ENCODE data around the gene CYP2W1.

Gene CYP2W1

DNA sequence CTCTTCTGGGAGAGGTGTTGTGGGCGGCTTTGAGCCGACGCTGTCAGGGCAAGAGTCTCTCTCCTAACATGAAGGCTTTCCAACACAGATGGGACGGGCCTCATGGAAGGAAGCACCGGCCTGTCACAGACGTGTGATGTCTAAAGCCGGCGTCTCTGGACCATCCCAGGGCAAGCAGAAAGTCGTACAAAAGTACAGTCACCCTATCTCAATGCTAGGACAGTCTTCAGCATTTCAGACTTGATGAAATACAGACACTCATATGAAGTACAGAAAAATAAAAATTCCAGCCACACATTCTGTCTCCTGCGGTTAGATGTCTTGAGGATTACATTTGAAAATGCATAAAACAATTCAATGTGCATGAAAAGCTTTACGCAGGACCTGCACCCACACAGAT is 30.6 kb downstream of the CYP2W1 start:
- no peak overlapping the region for H3K14ac ChIP-seq (ENCODE audit: low read length)
- peaks cover 11 to 24% of the 10 kb centered on the region in 2 experiments for H3K4me1 ChIP-seq (ENCODE audit: control insufficient read depth in 1 of 2, insufficient read depth in 2 of 2, low read length in 2 of 2)
- DNase-seq: no peak
- H3K9ac ChIP-seq (ENCODE audit: low read length): no peak overlapping the region
- H4K91ac ChIP-seq (ENCODE audit: low read depth, low read length): no peak overlapping the region
- no peak overlapping the region for H3K18ac ChIP-seq (ENCODE audit: low read length)
- H4K8ac ChIP-seq (ENCODE audit: low read depth, low read length): no peak overlapping the region
- H4K12ac ChIP-seq (ENCODE audit: low read depth, low read length): no peak overlapping the region
- H3K27ac ChIP-seq (ENCODE audit: low read depth, low read length): no peak overlapping the region
- peaks cover 15 to 23% of the 10 kb centered on the region in 2 experiments for H3K36me3 ChIP-seq (ENCODE audit: control insufficient read depth in 1 of 2, insufficient read depth in 2 of 2, low read length in 2 of 2)
- H3K4ac ChIP-seq (ENCODE audit: low read depth, low read length): no peak overlapping the region
- H3K79me2 ChIP-seq (ENCODE audit: control insufficient read depth, insufficient read depth, low read length, poor library complexity): no peaks in the 10 kb centered on the region
- no peak overlapping the region for H2BK12ac ChIP-seq (ENCODE audit: low read length)
- no peak overlapping the region for H2BK120ac ChIP-seq (ENCODE audit: insufficient read depth, low read length, poor library complexity)
- no peak overlapping the region for H2BK5ac ChIP-seq (ENCODE audit: low read depth, low read length, poor library complexity)
- H2AK5ac ChIP-seq (ENCODE audit: low read length): no peak overlapping the region
- H3K79me1 ChIP-seq (ENCODE audit: low read length): no peaks in the 10 kb centered on the region
- H3K23ac ChIP-seq (ENCODE audit: low read length): no peak overlapping the region
- H3K27me3 ChIP-seq (ENCODE audit: insufficient read depth, low read length): no peaks in the 10 kb centered on the region
- no peak overlapping the region for H2AFZ ChIP-seq (ENCODE audit: insufficient read depth, low read length, poor library complexity)
- peaks cover 6% of the 10 kb centered on the region for H3K9me3 ChIP-seq (ENCODE audit: insufficient read depth, low read depth, low read length)
- no CpG with 5 or more reads among the region's 11 CpGs for WGBS (ENCODE audit: extremely low coverage, insufficient coverage, insufficient read length)
- no peak overlapping the region for H3K4me3 ChIP-seq (ENCODE audit: low read depth, low read length)
- no peak overlapping the region for H3K4me2 ChIP-seq (ENCODE audit: low read length)

DNA sequence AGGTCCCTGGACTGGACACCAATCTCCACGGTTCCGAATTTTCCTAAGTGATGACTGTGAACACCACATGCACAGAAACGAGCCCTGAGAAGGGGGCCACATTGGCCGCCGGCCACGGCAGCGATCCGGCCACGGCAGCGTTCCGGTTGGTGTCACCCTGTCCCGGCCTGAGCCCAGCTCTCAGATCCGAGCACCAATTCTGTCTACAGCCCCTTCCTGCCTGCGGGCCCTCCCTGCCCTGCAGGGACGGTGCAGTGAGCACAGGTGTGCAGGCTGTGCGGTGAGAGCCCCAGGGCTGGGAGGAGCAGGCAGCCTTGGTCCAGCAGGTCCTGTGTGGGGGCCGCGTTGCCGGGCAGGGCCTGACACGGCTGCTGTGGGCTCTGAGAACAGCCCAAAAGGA is 31.7 kb downstream of the CYP2W1 start:
- Histone ChIP-seq H2BK5ac (ENCODE audit: low read depth, low read length, poor library complexity) (no peak overlapping the region), H3K4me3 (ENCODE audit: low read depth, low read length) (no peak overlapping the region), H3K36me3 (ENCODE audit: control insufficient read depth in 1 of 2, insufficient read depth in 2 of 2, low read length in 2 of 2) (peaks cover 9 to 16% of the 10 kb centered on the region in 2 experiments), H4K8ac (ENCODE audit: low read depth, low read length) (no peak overlapping the region), H3K4me2 (ENCODE audit: low read length) (no peak overlapping the region), H2AK5ac (ENCODE audit: low read length) (no peak overlapping the region), H3K4me1 (ENCODE audit: control insufficient read depth in 1 of 2, insufficient read depth in 2 of 2, low read length in 2 of 2) (peaks cover 11 to 24% of the 10 kb centered on the region in 2 experiments), H3K14ac (ENCODE audit: low read length) (no peak overlapping the region), H3K4ac (ENCODE audit: low read depth, low read length) (no peak overlapping the region), H3K18ac (ENCODE audit: low read length) (no peak overlapping the region), H3K79me1 (ENCODE audit: low read length) (no peaks in the 10 kb centered on the region), H3K9me3 (ENCODE audit: insufficient read depth, low read depth, low read length) (peaks cover 3% of the 10 kb centered on the region), H2BK120ac (ENCODE audit: insufficient read depth, low read length, poor library complexity) (no peak overlapping the region), H3K23ac (ENCODE audit: low read length) (no peak overlapping the region), H4K91ac (ENCODE audit: low read depth, low read length) (no peak overlapping the region), H3K27me3 (ENCODE audit: insufficient read depth, low read length) (no peaks in the 10 kb centered on the region), H2AFZ (ENCODE audit: insufficient read depth, low read length, poor library complexity) (no peak overlapping the region), H4K12ac (ENCODE audit: low read depth, low read length) (no peak overlapping the region), H3K9ac (ENCODE audit: low read length) (no peak overlapping the region), H2BK12ac (ENCODE audit: low read length) (no peak overlapping the region), H3K27ac (ENCODE audit: low read depth, low read length) (no peak overlapping the region), H3K79me2 (ENCODE audit: control insufficient read depth, insufficient read depth, low read length, poor library complexity) (no peaks in the 10 kb centered on the region)
- no CpG with 5 or more reads among the region's 20 CpGs for WGBS (ENCODE audit: extremely low coverage, insufficient coverage, insufficient read length)
- DNase-seq: peak; percentile 54 to 70

DNA sequence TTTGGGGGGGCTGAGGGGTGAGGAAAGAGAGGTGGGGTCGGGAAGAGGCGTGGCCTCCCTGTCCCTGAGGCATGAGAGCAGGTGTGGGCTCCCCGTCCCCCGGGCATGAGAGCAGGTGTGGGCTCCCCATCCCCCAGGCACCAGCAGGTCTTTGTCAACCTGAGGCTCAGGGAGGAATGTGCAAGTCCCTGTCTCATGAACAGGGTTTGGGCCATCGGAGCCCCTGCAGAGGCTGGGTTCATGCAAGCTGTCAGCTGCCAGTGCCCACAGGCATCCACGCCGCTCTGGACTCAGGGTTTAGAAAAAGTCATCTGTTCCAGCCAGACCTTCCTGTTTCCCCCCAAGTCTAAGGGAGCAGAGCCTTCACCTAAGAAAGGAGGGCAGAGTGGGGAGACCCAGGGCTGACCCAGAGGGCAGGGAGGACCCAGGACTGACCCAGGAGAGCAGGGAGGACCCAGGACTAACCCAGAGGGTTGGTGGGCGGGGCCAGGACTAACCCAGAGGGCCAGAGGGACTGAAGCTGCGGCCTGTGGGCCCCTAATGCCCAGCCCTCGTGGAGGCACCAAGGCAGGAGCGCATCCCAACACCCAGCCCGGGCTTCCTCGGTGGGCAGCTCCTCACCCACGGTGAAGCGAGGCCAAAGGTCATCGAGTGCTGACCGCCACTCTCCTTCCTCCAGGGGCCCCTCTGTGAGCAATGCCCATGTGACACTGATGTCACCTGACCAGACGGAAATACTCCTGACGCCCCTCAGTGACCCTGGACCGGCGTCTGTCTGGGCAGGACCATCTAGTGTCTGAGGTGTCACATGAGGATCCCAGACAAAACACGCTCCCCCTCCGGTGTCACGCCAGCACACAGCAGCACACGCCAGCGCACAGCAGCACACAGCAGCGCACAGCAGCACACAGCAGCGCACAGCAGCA is 32.5 kb downstream of the CYP2W1 start:
- H3K4me3 ChIP-seq (ENCODE audit: low read depth, low read length): no peak overlapping the region
- H3K18ac ChIP-seq (ENCODE audit: low read length): peak overlapping the region; percentile 28
- H2AFZ ChIP-seq (ENCODE audit: insufficient read depth, low read length, poor library complexity): no peak overlapping the region
- peak overlapping the region; percentile 7 for H2AK5ac ChIP-seq (ENCODE audit: low read length)
- H3K14ac ChIP-seq (ENCODE audit: low read length): no peak overlapping the region
- H3K4me1 ChIP-seq (ENCODE audit: control insufficient read depth in 1 of 2, insufficient read depth in 2 of 2, low read length in 2 of 2): peaks cover 11 to 24% of the 10 kb centered on the region in 2 experiments
- peak overlapping the region; percentile 28 for H4K91ac ChIP-seq (ENCODE audit: low read depth, low read length)
- WGBS (ENCODE audit: extremely low coverage, insufficient coverage, insufficient read length): no CpG with 5 or more reads among the region's 28 CpGs
- no peak overlapping the region for H3K9ac ChIP-seq (ENCODE audit: low read length)
- DNase-seq: peak in 1 of 2 donors; percentile 37
- peaks cover 4 to 13% of the 10 kb centered on the region in 2 experiments for H3K36me3 ChIP-seq (ENCODE audit: control insufficient read depth in 1 of 2, insufficient read depth in 2 of 2, low read length in 2 of 2)
- H3K4me2 ChIP-seq (ENCODE audit: low read length): no peak overlapping the region
- H3K9me3 ChIP-seq (ENCODE audit: insufficient read depth, low read depth, low read length): peaks cover 3% of the 10 kb centered on the region
- H3K27ac ChIP-seq (ENCODE audit: low read depth, low read length): peak overlapping the region; percentile 12
- no peaks in the 10 kb centered on the region for H3K27me3 ChIP-seq (ENCODE audit: insufficient read depth, low read length)
- no peak overlapping the region for H2BK12ac ChIP-seq (ENCODE audit: low read length)
- H3K79me1 ChIP-seq (ENCODE audit: low read length): no peaks in the 10 kb centered on the region
- no peak overlapping the region for H3K23ac ChIP-seq (ENCODE audit: low read length)
- H2BK5ac ChIP-seq (ENCODE audit: low read depth, low read length, poor library complexity): no peak overlapping the region
- H4K12ac ChIP-seq (ENCODE audit: low read depth, low read length): no peak overlapping the region
- H2BK120ac ChIP-seq (ENCODE audit: insufficient read depth, low read length, poor library complexity): no peak overlapping the region
- no peaks in the 10 kb centered on the region for H3K79me2 ChIP-seq (ENCODE audit: control insufficient read depth, insufficient read depth, low read length, poor library complexity)
- H3K4ac ChIP-seq (ENCODE audit: low read depth, low read length): peak overlapping the region; percentile 13
- no peak overlapping the region for H4K8ac ChIP-seq (ENCODE audit: low read depth, low read length)

DNA sequence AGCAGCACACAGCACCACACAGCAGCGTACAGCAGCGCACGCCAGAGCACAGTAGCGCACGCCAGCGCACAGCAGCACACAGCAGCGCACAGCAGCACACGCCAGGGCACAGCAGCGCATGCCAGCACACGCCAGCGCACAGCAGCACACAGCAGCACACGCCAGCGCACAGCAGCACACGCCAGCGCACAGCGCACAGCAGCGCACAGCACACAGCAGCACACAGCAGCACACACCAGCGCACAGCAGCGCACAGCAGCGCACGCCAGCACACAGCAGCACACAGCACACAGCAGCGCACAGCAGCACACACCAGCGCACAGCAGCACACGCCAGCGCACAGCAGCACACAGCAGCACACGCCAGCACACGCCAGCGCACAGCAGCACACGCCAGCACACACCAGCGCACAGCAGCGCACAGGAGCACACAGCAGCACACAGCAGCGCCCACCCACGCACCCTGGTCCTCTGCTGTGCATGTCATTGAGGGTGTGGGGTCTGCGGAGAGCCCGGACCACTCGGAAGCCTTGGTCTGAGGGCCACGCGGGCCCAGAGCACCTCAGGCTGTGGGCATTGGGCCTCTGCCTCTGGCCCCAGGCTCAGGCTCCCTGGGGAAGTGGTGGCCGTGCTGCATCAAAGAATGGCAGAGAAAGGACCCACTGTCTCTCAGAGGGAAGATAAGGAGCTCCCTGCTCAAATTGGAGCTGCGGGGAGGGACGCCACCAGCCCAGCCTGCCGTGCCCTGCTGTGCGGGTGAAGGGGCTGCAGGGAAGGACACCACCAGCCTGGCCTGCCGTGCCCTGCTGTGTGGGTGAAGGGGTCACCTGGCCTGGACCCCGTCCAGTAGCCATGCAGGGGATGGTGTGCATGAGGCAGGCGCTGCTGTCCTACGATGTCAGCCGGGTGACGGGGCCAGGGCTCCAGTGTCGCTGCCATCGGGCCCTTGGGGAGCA is 33.9 kb downstream of the CYP2W1 start:
- no CpG with 5 or more reads among the region's 51 CpGs for WGBS (ENCODE audit: extremely low coverage, insufficient coverage, insufficient read length)

More for the DNA sequence above, 33.9 kb downstream of the CYP2W1 start:
- Histone ChIP-seq H2AFZ (ENCODE audit: insufficient read depth, low read length, poor library complexity) (no peak overlapping the region), H4K91ac (ENCODE audit: low read depth, low read length) (no peak overlapping the region), H3K14ac (ENCODE audit: low read length) (no peak overlapping the region), H3K4me1 (ENCODE audit: control insufficient read depth in 1 of 2, insufficient read depth in 2 of 2, low read length in 2 of 2) (peaks cover 11 to 24% of the 10 kb centered on the region in 2 experiments), H2BK120ac (ENCODE audit: insufficient read depth, low read length, poor library complexity) (no peak overlapping the region), H3K79me2 (ENCODE audit: control insufficient read depth, insufficient read depth, low read length, poor library complexity) (no peaks in the 10 kb centered on the region), H2BK5ac (ENCODE audit: low read depth, low read length, poor library complexity) (no peak overlapping the region), H3K4ac (ENCODE audit: low read depth, low read length) (no peak overlapping the region), H3K4me2 (ENCODE audit: low read length) (no peak overlapping the region), H2BK12ac (ENCODE audit: low read length) (no peak overlapping the region), H3K27ac (ENCODE audit: low read depth, low read length) (no peak overlapping the region), H3K9me3 (ENCODE audit: insufficient read depth, low read depth, low read length) (peaks cover 8% of the 10 kb centered on the region), H3K4me3 (ENCODE audit: low read depth, low read length) (no peak overlapping the region), H3K27me3 (ENCODE audit: insufficient read depth, low read length) (no peaks in the 10 kb centered on the region), H2AK5ac (ENCODE audit: low read length) (no peak overlapping the region), H3K23ac (ENCODE audit: low read length) (no peak overlapping the region), H4K8ac (ENCODE audit: low read depth, low read length) (no peak overlapping the region), H3K9ac (ENCODE audit: low read length) (no peak overlapping the region), H3K36me3 (ENCODE audit: control insufficient read depth in 1 of 2, insufficient read depth in 2 of 2, low read length in 2 of 2) (peaks cover 15 to 23% of the 10 kb centered on the region in 2 experiments), H3K18ac (ENCODE audit: low read length) (peak overlapping the region; percentile 4), H4K12ac (ENCODE audit: low read depth, low read length) (no peak overlapping the region), H3K79me1 (ENCODE audit: low read length) (no peaks in the 10 kb centered on the region)
- DNase-seq: no peak
